Cardiac muscle cell (in vitro differentiated cells and primary cell): ENCODE data around the gene RNF13. TPM values are rescaled to one million over a fixed set of nuclear protein-coding genes. Genes with fewer than 3 reads are reported as not detected.

Experiments
- DNase-seq, 2 donors: peaks; one replicate each; pipeline versions ENCODE4 v3.0.0 to v3.0.0-alpha.2; 2010 to 2017; ENCODE audit warnings: low read depth in 1 of 2, low spot score in 1 of 2
- H3K27ac ChIP-seq: fragments of 200-600 bp; sonication (generic); 2 replicates; pipeline ENCODE4 v1.5.1; 2016
- H3K27me3 ChIP-seq: fragments of 200-600 bp; sonication (generic); 2 replicates; pipeline ENCODE4 v1.6.0; 2016; ENCODE audit warnings: control low read depth
- H3K36me3 ChIP-seq: fragments of 200-600 bp; sonication (generic); 2 replicates; pipeline ENCODE4 v1.5.1; 2016; ENCODE audit warnings: control low read depth
- H3K4me1 ChIP-seq: fragments of 200-600 bp; sonication (generic); 2 replicates; pipeline ENCODE4 v1.8.1; 2017; ENCODE audit warnings: low read depth, mild to moderate bottlenecking, mixed run types
- H3K4me3 ChIP-seq: fragments of 200-600 bp; sonication (generic); 2 replicates; pipeline ENCODE4 v1.5.1; 2016; ENCODE audit warnings: mild to moderate bottlenecking
- H3K9me3 ChIP-seq: fragments of 200-600 bp; sonication (generic); 2 replicates; pipeline ENCODE4 v1.5.1; 2017; ENCODE audit warnings: low read depth, mild to moderate bottlenecking, control low read depth
- polyA plus RNA-seq: library from polyadenylated mRNA; unstranded; fragments of >200 nt; fragmentation: Nextera tagmentation; extraction: Ambion mirVana; gene quantifications from 2 replicates; pipeline ENCODE4 v1.2.1, GENCODE V29; 2016
- total RNA-seq: library from RNA; depleted of rRNA; stranded (reverse); fragments of >200 nt; gene quantifications from 2 replicates; pipeline ENCODE4 v1.2.3, GENCODE V29; 2016
- TF ChIP-seq, protein P1 (sequence below): IDR thresholded peaks from 2 replicates; pipeline ENCODE4 v1.5.1; 2012; ENCODE audit warnings: low read depth, mild to moderate bottlenecking, low read length

The RNF13 gene
- total and polyA plus RNA-seq, 2 experiments from 2014 or later: 15.9 to 44.7 TPM

- no peaks in the 10 kb centered on the region for H3K4me1 ChIP-seq
- no peak overlapping the region for H3K4me3 ChIP-seq
- H3K27ac ChIP-seq: no peak overlapping the region
- TF ChIP-seq, protein P1, sequence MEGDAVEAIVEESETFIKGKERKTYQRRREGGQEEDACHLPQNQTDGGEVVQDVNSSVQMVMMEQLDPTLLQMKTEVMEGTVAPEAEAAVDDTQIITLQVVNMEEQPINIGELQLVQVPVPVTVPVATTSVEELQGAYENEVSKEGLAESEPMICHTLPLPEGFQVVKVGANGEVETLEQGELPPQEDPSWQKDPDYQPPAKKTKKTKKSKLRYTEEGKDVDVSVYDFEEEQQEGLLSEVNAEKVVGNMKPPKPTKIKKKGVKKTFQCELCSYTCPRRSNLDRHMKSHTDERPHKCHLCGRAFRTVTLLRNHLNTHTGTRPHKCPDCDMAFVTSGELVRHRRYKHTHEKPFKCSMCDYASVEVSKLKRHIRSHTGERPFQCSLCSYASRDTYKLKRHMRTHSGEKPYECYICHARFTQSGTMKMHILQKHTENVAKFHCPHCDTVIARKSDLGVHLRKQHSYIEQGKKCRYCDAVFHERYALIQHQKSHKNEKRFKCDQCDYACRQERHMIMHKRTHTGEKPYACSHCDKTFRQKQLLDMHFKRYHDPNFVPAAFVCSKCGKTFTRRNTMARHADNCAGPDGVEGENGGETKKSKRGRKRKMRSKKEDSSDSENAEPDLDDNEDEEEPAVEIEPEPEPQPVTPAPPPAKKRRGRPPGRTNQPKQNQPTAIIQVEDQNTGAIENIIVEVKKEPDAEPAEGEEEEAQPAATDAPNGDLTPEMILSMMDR: no peak
- no peak for DNase-seq
- H3K9me3 ChIP-seq: no peaks in the 10 kb centered on the region
- no peaks in the 10 kb centered on the region for H3K27me3 ChIP-seq
- H3K36me3 ChIP-seq: no peaks in the 10 kb centered on the region
Measured at GRCh38 chr3:149983628-149984027, 170.6 kb downstream of the RNF13 start.

DNA sequence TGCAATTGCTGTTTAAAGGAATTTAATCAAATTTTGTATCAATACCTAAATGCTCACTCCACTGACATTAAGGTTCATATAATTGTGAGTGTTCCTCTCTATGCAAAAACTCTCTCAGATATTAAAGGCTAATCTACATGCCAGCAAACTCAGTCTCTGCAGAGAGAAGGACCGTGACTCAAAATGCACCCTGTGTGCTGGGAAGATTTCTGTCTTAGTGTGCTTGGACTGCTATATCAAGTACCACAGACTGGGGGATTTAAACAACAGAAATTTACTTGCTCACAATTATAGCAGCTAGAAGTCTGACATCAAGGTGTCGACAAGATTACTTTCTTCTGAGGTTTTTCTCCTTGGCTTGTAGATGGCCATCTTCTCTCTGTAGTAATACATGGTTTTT lies 176.3 kb downstream of the RNF13 start:
- no peaks in the 10 kb centered on the region for H3K36me3 ChIP-seq
- H3K4me3 ChIP-seq: no peak overlapping the region
- TF ChIP-seq, protein P1: no peak
- no peak for DNase-seq
- H3K27ac ChIP-seq: no peak overlapping the region
- no peaks in the 10 kb centered on the region for H3K27me3 ChIP-seq
- no peaks in the 10 kb centered on the region for H3K9me3 ChIP-seq
- no peaks in the 10 kb centered on the region for H3K4me1 ChIP-seq

- H3K36me3 ChIP-seq: no peaks in the 10 kb centered on the region
- no peak overlapping the region for H3K4me3 ChIP-seq
- TF ChIP-seq, protein P1: no peak
- no peaks in the 10 kb centered on the region for H3K9me3 ChIP-seq
- no peaks in the 10 kb centered on the region for H3K4me1 ChIP-seq
- H3K27ac ChIP-seq: no peak overlapping the region
- H3K27me3 ChIP-seq: no peaks in the 10 kb centered on the region
- DNase-seq: no peak
Measured at GRCh38 chr3:149990423-149990948, 177.5 kb downstream of the RNF13 start.

GRCh38 chr3:149992416-149993058 lies 179.5 kb downstream of the RNF13 start:
- H3K4me3 ChIP-seq: no peak overlapping the region
- H3K9me3 ChIP-seq: no peaks in the 10 kb centered on the region
- H3K4me1 ChIP-seq: no peaks in the 10 kb centered on the region
- TF ChIP-seq, protein P1: no peak
- DNase-seq: no peak
- H3K36me3 ChIP-seq: no peaks in the 10 kb centered on the region
- H3K27me3 ChIP-seq: no peaks in the 10 kb centered on the region
- H3K27ac ChIP-seq: no peak overlapping the region

DNA sequence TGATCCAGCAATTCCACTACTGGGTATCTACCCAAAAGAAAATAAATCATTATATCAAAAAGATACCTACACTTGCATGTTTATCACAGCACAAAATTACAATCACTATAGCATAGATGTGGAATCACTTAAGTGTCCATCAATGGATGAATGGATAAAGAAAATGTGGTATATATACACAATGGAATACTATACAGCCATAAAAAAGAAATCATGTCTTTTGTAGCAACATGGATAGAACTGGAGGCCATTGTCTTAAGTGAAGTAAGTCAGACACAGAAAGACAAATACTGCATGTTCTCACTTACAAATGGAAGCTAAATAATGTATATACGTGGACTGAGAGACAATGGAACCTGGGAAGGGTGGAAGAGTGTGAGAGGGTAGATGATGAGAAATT lies 185.9 kb downstream of the RNF13 start:
- Histone ChIP-seq H3K9me3 (no peaks in the 10 kb centered on the region), H3K4me1 (no peaks in the 10 kb centered on the region), H3K27me3 (no peaks in the 10 kb centered on the region), H3K27ac (no peak overlapping the region), H3K4me3 (no peak overlapping the region), H3K36me3 (no peaks in the 10 kb centered on the region)
- TF ChIP-seq, protein P1: no peak
- DNase-seq: no peak
